ENCODE results near the gene CSTPP1.

The CSTPP1 gene

DNA sequence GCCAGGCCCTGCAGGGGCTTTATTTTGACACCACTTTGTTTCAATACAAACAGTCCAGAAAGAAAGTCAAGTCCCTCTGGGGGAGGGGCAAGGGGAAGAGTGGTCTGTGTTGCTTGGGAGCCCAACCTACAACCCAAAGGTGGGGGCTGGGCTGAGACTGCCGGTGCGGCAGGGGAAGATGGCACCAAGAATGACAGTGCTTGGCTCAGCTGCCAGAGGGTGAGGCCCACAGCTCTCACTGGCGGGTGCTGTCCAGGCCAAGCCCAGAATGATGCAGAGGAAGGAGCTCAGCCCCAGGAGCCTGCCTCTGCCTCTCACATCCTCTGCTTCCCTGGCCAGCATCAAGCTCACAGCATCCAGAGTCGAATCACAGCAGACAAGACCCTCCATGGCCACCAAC, 227.8 kb downstream of the CSTPP1 start:
- H3K9me3 ChIP-seq (ENCODE audit: insufficient read depth, low read length): no peaks in the 10 kb centered on the region
- no peak overlapping the region for H3K4me3 ChIP-seq (ENCODE audit: insufficient read depth, low read length, poor library complexity, severe bottlenecking)
- no peak overlapping the region for H3K4me2 ChIP-seq (ENCODE audit: low read depth, low read length, poor library complexity, severe bottlenecking)
- no peak overlapping the region for H3K27ac ChIP-seq (ENCODE audit: low read depth, low read length)
- no peaks in the 10 kb centered on the region for H3K9me2 ChIP-seq (replicated peaks; ENCODE audit: insufficient read depth, low read length)
- H3K9ac ChIP-seq (ENCODE audit: low read length): no peak overlapping the region
- H3F3A ChIP-seq (ENCODE audit: insufficient read depth): peaks cover 6% of the 10 kb centered on the region; the same call in 1 of the 2 replicates
- H4K20me1 ChIP-seq (ENCODE audit: low read depth, low read length): no peaks in the 10 kb centered on the region
- TF ChIP-seq EZH2phosphoT487 (conservative IDR thresholded peaks at IDR 0.05; ENCODE audit: low read length): no peak
- TF ChIP-seq, protein P1, sequence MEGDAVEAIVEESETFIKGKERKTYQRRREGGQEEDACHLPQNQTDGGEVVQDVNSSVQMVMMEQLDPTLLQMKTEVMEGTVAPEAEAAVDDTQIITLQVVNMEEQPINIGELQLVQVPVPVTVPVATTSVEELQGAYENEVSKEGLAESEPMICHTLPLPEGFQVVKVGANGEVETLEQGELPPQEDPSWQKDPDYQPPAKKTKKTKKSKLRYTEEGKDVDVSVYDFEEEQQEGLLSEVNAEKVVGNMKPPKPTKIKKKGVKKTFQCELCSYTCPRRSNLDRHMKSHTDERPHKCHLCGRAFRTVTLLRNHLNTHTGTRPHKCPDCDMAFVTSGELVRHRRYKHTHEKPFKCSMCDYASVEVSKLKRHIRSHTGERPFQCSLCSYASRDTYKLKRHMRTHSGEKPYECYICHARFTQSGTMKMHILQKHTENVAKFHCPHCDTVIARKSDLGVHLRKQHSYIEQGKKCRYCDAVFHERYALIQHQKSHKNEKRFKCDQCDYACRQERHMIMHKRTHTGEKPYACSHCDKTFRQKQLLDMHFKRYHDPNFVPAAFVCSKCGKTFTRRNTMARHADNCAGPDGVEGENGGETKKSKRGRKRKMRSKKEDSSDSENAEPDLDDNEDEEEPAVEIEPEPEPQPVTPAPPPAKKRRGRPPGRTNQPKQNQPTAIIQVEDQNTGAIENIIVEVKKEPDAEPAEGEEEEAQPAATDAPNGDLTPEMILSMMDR (IDR thresholded peaks at IDR 0.05; ENCODE audit: insufficient read depth, low read length, poor library complexity, severe bottlenecking): no peak
- no peak overlapping the region for H2AFZ ChIP-seq (ENCODE audit: low read depth, low read length, severe bottlenecking)
- H3K36me3 ChIP-seq (ENCODE audit: low read length): peaks cover 3% of the 10 kb centered on the region; the same call in 1 of the 2 replicates
- H3K79me2 ChIP-seq (ENCODE audit: insufficient read depth, low read length): peaks cover 9% of the 10 kb centered on the region
- H3K27me3 ChIP-seq (ENCODE audit: low read length): no peaks in the 10 kb centered on the region

DNA sequence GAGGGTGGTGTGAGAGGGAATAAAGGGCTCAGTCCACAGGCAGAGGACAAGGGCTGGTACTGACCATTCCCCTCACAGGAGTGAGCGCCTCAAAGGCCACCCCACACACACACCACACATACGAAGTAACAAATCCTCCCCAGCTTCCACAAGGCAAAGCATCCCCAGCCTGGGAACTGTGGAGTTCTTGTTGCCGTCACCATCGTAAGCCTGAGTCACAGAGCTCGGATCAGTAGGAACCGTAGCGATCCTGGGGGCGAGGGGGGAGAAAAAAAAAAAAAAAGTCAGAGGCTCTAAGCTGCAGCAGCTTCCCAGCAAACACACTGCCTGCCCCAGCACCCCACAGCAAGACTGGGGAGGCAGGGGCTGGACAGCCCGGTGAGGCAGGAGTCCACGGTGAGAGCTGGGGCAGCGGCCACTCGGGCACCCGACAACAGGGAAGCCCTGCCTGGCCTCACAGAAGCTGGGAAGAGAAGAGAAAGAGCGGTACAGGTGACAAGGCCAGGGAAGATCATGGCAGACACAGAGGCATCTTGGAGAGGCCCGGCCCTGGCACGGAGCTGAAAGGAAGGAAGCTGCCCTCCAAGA, 228.8 kb downstream of the CSTPP1 start:
- no peak overlapping the region for H2AFZ ChIP-seq (ENCODE audit: low read depth, low read length, severe bottlenecking)
- no peaks in the 10 kb centered on the region for H3K9me2 ChIP-seq (replicated peaks; ENCODE audit: insufficient read depth, low read length)
- TF ChIP-seq, protein P1 (IDR thresholded peaks at IDR 0.05; ENCODE audit: insufficient read depth, low read length, poor library complexity, severe bottlenecking): no peak
- no peak for TF ChIP-seq EZH2phosphoT487 (conservative IDR thresholded peaks at IDR 0.05; ENCODE audit: low read length)
- no peaks in the 10 kb centered on the region for H4K20me1 ChIP-seq (ENCODE audit: low read depth, low read length)
- H3F3A ChIP-seq (ENCODE audit: insufficient read depth): peaks cover 6% of the 10 kb centered on the region; the same call in 1 of the 2 replicates
- peaks cover 3% of the 10 kb centered on the region; the same call in 1 of the 2 replicates for H3K36me3 ChIP-seq (ENCODE audit: low read length)
- H3K9me3 ChIP-seq (ENCODE audit: insufficient read depth, low read length): no peaks in the 10 kb centered on the region
- no peak overlapping the region for H3K4me3 ChIP-seq (ENCODE audit: insufficient read depth, low read length, poor library complexity, severe bottlenecking)
- H3K9ac ChIP-seq (ENCODE audit: low read length): no peak overlapping the region
- peaks cover 16% of the 10 kb centered on the region for H3K79me2 ChIP-seq (ENCODE audit: insufficient read depth, low read length)
- H3K27ac ChIP-seq (ENCODE audit: low read depth, low read length): no peak overlapping the region
- no peak overlapping the region for H3K4me2 ChIP-seq (ENCODE audit: low read depth, low read length, poor library complexity, severe bottlenecking)
- no peaks in the 10 kb centered on the region for H3K27me3 ChIP-seq (ENCODE audit: low read length)

DNA sequence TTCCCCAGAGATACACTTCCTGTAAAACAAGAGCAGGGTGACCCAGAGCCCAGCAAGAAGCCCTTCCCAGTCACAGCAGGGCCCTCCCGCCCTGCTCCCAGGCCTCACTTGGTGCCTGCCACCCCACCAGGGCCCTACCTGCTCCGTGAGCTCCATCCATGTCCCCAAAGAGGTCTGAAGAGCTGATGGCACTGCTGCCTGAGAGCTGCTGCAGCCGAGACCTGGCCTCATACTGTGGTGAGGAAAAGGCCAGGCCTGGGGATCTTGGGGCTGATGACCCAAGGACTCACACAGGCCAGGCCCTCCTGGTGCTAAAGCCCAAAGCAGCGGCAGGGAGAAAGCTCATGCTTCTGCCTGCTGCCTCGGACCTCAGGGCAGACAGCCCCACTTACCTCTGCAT, 229.8 kb downstream of the CSTPP1 start:
- Histone ChIP-seq H3K79me2 (ENCODE audit: insufficient read depth, low read length) (peaks cover 26% of the 10 kb centered on the region), H3K9me2 (replicated peaks; ENCODE audit: insufficient read depth, low read length) (no peaks in the 10 kb centered on the region), H3K9me3 (ENCODE audit: insufficient read depth, low read length) (no peaks in the 10 kb centered on the region), H3K4me3 (ENCODE audit: insufficient read depth, low read length, poor library complexity, severe bottlenecking) (no peak overlapping the region), H3K9ac (ENCODE audit: low read length) (no peak overlapping the region), H3K27ac (ENCODE audit: low read depth, low read length) (no peak overlapping the region), H4K20me1 (ENCODE audit: low read depth, low read length) (no peaks in the 10 kb centered on the region), H2AFZ (ENCODE audit: low read depth, low read length, severe bottlenecking) (no peak overlapping the region), H3K27me3 (ENCODE audit: low read length) (no peaks in the 10 kb centered on the region), H3K36me3 (ENCODE audit: low read length) (peaks cover 3% of the 10 kb centered on the region; the same call in 1 of the 2 replicates), H3F3A (ENCODE audit: insufficient read depth) (peaks cover 6% of the 10 kb centered on the region; the same call in 1 of the 2 replicates), H3K4me2 (ENCODE audit: low read depth, low read length, poor library complexity, severe bottlenecking) (no peak overlapping the region)
- TF ChIP-seq, protein P1 (IDR thresholded peaks at IDR 0.05; ENCODE audit: insufficient read depth, low read length, poor library complexity, severe bottlenecking): no peak
